A673 (cell line): ENCODE data around the gene SPEM3. TPM values are rescaled to one million over a fixed set of nuclear protein-coding genes. Genes with fewer than 3 reads are reported as not detected.
A peak's percentile ranks its signal among the peaks of the same experiment; 100 is the strongest.
"Not testable (repeated sequence)": the region's sequence is repeated elsewhere in the genome, so short reads cannot be mapped to it uniquely, and the experiment has no call there.

Source experiments
- BruUV-seq: library from RNA; stranded (reverse); fragments of 400-500 nt; replicated peaks from 2 replicates; lab custom pipeline; 2021; lab: Mats Ljungman, UMichigan
- CTCF ChIA-PET: fragments of 300-600 bp; sonication (Branson Sonifier 250); formaldehyde crosslinking; loops from one replicate; lab custom pipeline; 2022; ENCODE audit warnings: antibody characterized with exemption; lab: Charles Lee
- POLR2A ChIA-PET: fragments of 300-600 bp; sonication (Branson Sonifier 250); formaldehyde crosslinking; loops from one replicate; lab custom pipeline; 2022; ENCODE audit warnings: antibody characterized with exemption; ENCODE audit not compliant: low non-redundant PET; lab: Charles Lee
- DNase-seq: peaks from one replicate; pipeline ENCODE4 v3.0.0-alpha.2; 2015; ENCODE audit warnings: low spot score
- H3K27ac ChIP-seq: fragments of 200-600 bp; sonication (generic); 2 replicates; pipeline ENCODE4 v1.5.1; 2016; ENCODE audit warnings: mixed run types, low read depth, mild to moderate bottlenecking, mixed read lengths, antibody characterized with exemption, low read length; ENCODE audit not compliant: poor library complexity, severe bottlenecking
- H3K27me3 ChIP-seq: fragments of 200-600 bp; sonication (generic); replicated peaks from 2 replicates; pipeline ENCODE4 v1.6.1; 2017; ENCODE audit warnings: mixed run types, low read depth, mild to moderate bottlenecking, mixed read lengths, antibody characterized with exemption, low read length; ENCODE audit not compliant: insufficient read depth, poor library complexity
- H3K36me3 ChIP-seq: fragments of 200-600 bp; sonication (generic); 2 replicates; pipeline ENCODE4 v1.6.1; 2016; ENCODE audit warnings: mixed run types, mild to moderate bottlenecking, mixed read lengths, antibody characterized with exemption, low read length; ENCODE audit not compliant: insufficient read depth, poor library complexity, severe bottlenecking
- H3K4me1 ChIP-seq: fragments of 200-600 bp; sonication (generic); 2 replicates; pipeline ENCODE4 v1.6.1; 2017; ENCODE audit warnings: mixed run types, mild to moderate bottlenecking, mixed read lengths, antibody characterized with exemption, low read length; ENCODE audit not compliant: insufficient read depth, poor library complexity, severe bottlenecking
- H3K4me3 ChIP-seq: fragments of 200-600 bp; sonication (generic); 2 replicates; pipeline ENCODE4 v1.5.1; 2016; ENCODE audit warnings: low read depth, mixed run types, mild to moderate bottlenecking, mixed read lengths, low read length; ENCODE audit not compliant: poor library complexity, severe bottlenecking
- H3K9me3 ChIP-seq: fragments of 200-600 bp; sonication (generic); 2 replicates; pipeline ENCODE4 v1.6.1; 2016; ENCODE audit warnings: mixed run types, low read depth, mild to moderate bottlenecking, mixed read lengths, antibody characterized with exemption, low read length; ENCODE audit not compliant: poor library complexity, severe bottlenecking
- CTCF ChIP-seq: fragments of 300-800, 200-600 bp; sonication (generic); conservative IDR thresholded peaks from 2 replicates; pipeline ENCODE4 v1.5.1; 2017; ENCODE audit warnings: low read depth, mild to moderate bottlenecking, antibody characterized with exemption, low read length, moderate library complexity, mixed read lengths
- EZH2 ChIP-seq: fragments of 200-600 bp; sonication (generic); IDR thresholded peaks from 2 replicates; pipeline ENCODE4 v1.6.1; 2017; ENCODE audit warnings: borderline replicate concordance, low read depth, mild to moderate bottlenecking, mixed read lengths, antibody characterized with exemption, low read length; ENCODE audit not compliant: poor library complexity, severe bottlenecking
- intact Hi-C: fragments of 100-400 bp; cut with micrococcal nuclease; formaldehyde crosslinking; loops from one replicate; pipeline ENCODE4 v1.10.0; 2022; ENCODE audit not compliant: unreplicated experiment
- total RNA-seq: library from RNA; stranded (reverse); gene quantifications from 2 replicates; pipeline ENCODE4 v1.2.3, GENCODE V29; 2021

Gene SPEM3
- total RNA-seq, 1 experiment from 2014 or later: not detected

DNA sequence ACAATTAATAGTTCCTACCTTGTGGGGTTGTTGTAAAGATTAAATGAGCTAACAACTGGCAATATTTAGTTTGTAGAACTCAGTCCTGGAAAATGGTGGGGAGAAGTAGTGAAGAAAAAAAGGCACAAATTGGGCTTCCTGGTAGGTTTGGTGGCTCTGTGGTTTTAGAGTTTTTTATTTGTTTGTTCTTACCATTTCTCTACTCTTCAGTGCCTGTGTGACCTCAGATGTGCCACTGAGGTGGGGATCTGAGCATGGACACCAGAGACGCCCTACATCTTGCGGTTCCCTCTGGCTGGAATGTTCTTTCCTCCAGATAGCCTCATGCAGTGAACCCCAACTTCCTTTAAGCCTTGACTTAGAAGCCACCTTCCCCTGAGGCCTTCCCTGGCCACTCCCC, 43.1 kb downstream of the SPEM3 start:
- no peak for TF ChIP-seq EZH2
- no peak for TF ChIP-seq CTCF
- no peak for DNase-seq
- CTCF ChIA-PET: no interaction called here
- Histone ChIP-seq H3K36me3 (peaks cover 5% of the 10 kb centered on the region), H3K27me3 (no peaks in the 10 kb centered on the region), H3K4me3 (no peak overlapping the region), H3K27ac (no peak overlapping the region), H3K4me1 (peaks cover 2% of the 10 kb centered on the region), H3K9me3 (no peaks in the 10 kb centered on the region)
- intact Hi-C loops: no loop called here
- TSS peak; percentile 14 for BruUV-seq
- POLR2A ChIA-PET: no interaction called here

GRCh38 chr17:7474767-7475166, 46.1 kb downstream of the SPEM3 start:
- H3K4me3 ChIP-seq, intact Hi-C loops, CTCF ChIA-PET, H3K27ac ChIP-seq, BruUV-seq, DNase-seq, POLR2A ChIA-PET, H3K36me3 ChIP-seq, H3K27me3 ChIP-seq, H3K9me3 ChIP-seq: not testable (repeated sequence)
- H3K4me1 ChIP-seq: peaks cover 22% of the 10 kb centered on the region

DNA sequence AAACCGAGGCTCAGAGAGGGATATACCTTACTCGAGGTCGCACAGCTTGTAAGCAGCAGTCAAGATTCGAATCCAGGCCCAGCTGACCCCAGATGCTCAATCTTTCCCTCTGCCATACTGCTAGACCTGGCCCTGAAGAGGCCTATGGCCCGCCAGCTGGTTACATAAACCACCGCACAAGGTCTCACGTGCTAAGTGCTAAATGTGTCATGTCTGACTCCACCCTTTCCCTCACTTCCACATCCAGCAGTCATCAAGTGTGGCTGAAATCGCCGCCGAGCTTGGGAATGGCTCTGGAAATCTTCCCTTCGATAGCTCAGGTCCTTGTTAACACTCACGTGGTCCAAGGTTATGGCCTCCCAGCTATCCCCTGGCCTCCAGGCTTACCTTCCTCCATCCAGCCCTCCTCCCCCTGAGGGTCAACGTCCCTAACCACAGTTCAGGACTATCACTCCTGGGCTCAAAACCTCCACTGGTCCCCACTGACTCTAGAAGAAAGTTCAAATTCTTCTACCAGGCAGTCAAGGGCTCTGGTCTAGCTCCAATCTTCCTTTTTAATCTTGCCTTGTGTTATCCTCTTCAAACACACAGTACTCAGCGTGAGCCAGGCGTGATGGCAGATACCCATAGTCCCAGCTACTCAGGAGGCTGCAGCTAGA, 47.2 kb downstream of the SPEM3 start:
- POLR2A ChIA-PET: no interaction called here
- no peaks in the 10 kb centered on the region for H3K27me3 ChIP-seq
- CTCF ChIA-PET: interaction anchor here (0.5 kb wide), 1 partner anchor 175 kb away, joined by 3 read pairs; the partner anchor contains the start of gene ATP1B2
- intact Hi-C loops: no loop called here
- BruUV-seq: no TSS peak
- peaks cover 29% of the 10 kb centered on the region for H3K4me1 ChIP-seq
- H3K27ac ChIP-seq: no peak overlapping the region
- TF ChIP-seq CTCF (no peak), EZH2 (no peak)
- H3K9me3 ChIP-seq: no peaks in the 10 kb centered on the region
- H3K4me3 ChIP-seq: no peak overlapping the region
- no peak for DNase-seq
- no peaks in the 10 kb centered on the region for H3K36me3 ChIP-seq

DNA sequence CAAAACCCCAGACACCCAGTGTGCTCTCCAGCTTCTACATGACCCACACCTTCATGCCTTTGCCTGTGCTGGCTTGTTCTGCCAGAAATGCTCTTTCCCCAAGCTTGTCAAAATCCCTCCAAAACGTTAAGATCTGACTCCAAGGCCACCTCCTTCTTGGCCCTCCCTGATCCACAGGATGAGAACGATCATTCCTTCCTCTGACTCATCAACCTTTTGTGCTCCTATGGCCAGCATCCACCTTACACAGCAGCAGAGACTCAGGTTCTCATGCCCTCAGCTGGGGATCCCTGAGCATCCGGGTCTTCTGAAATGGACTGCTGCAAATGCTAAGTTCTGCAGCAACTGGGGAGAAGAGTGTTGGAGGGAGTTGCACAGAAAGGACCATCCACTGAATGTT, 47.8 kb downstream of the SPEM3 start:
- no peak overlapping the region for H3K27ac ChIP-seq

More for the DNA sequence above, 47.8 kb downstream of the SPEM3 start:
- H3K27me3 ChIP-seq: no peaks in the 10 kb centered on the region
- H3K36me3 ChIP-seq: no peaks in the 10 kb centered on the region
- H3K4me1 ChIP-seq: peaks cover 29% of the 10 kb centered on the region
- TF ChIP-seq EZH2: no peak
- no peak for TF ChIP-seq CTCF
- no peaks in the 10 kb centered on the region for H3K9me3 ChIP-seq
- intact Hi-C loops: no loop called here
- no peak overlapping the region for H3K4me3 ChIP-seq
- ChIA-PET CTCF (no interaction called here), POLR2A (no interaction called here)
- no TSS peak for BruUV-seq
- DNase-seq: no peak
